Progenitor cell of endocrine pancreas (in vitro differentiated cells): ENCODE results near the gene GSPT1. TPM values are rescaled to one million over a fixed set of nuclear protein-coding genes. Genes with fewer than 3 reads are reported as not detected.

Source experiments
- DNase-seq: peaks from one replicate; pipeline ENCODE4 v3.0.0; 2021; ENCODE audit warnings: low spot score; ENCODE audit not compliant: unreplicated experiment
- H3K27ac Mint-ChIP-seq: 2 replicates; pipeline ENCODE4 v1.8.0; 2021; ENCODE audit warnings: mild to moderate bottlenecking, moderate library complexity, mixed read lengths
- H3K27me3 Mint-ChIP-seq: 2 replicates; pipeline ENCODE4 v1.8.0; 2021; ENCODE audit warnings: mixed read lengths
- H3K36me3 Mint-ChIP-seq: 2 replicates; pipeline ENCODE4 v1.8.0; 2022; ENCODE audit warnings: mixed read lengths; ENCODE audit not compliant: insufficient read depth
- H3K4me1 Mint-ChIP-seq: 2 replicates; pipeline ENCODE4 v1.8.0; 2021; ENCODE audit warnings: low read depth, mixed read lengths
- H3K4me3 Mint-ChIP-seq: 2 replicates; pipeline ENCODE4 v1.8.0; 2021; ENCODE audit warnings: low read depth, mild to moderate bottlenecking, moderate library complexity, mixed read lengths
- H3K9me3 Mint-ChIP-seq: 2 replicates; pipeline ENCODE4 v1.8.0; 2021; ENCODE audit warnings: low read depth, mixed read lengths
- CTCF ChIP-seq: fragments of 200-600 bp; sonication (generic); IDR thresholded peaks from one replicate; pipeline ENCODE4 v1.5.0; 2021; ENCODE audit warnings: antibody characterized with exemption, mild to moderate bottlenecking; ENCODE audit not compliant: unreplicated experiment
- total RNA-seq: library from RNA; stranded (reverse); gene quantifications from 2 replicates; pipeline ENCODE4 v1.2.1, GENCODE V29; 2021

The GSPT1 gene
- total RNA-seq, 1 donor from 2014 or later, result 89.9 TPM

GRCh38 chr16:11914210-11915113, 1.3 kb downstream of the GSPT1 start:
- no peaks in the 10 kb centered on the region for H3K27me3 Mint-ChIP-seq
- no peak for TF ChIP-seq CTCF
- DNase-seq, result no peak
- peak overlapping the region; percentile 96 for H3K27ac Mint-ChIP-seq
- no peaks in the 10 kb centered on the region for H3K9me3 Mint-ChIP-seq
- peaks cover 36% of the 10 kb centered on the region for H3K4me1 Mint-ChIP-seq
- H3K4me3 Mint-ChIP-seq, result peak overlapping the region; percentile 92
- peaks cover 3% of the 10 kb centered on the region for H3K36me3 Mint-ChIP-seq

- Mint-ChIP-seq H3K9me3 (no peaks in the 10 kb centered on the region), H3K4me3 (peak overlapping the region; percentile 92), H3K4me1 (peaks cover 36% of the 10 kb centered on the region), H3K36me3 (peaks cover 3% of the 10 kb centered on the region), H3K27ac (peak overlapping the region; percentile 96), H3K27me3 (no peaks in the 10 kb centered on the region)
- TF ChIP-seq CTCF, result no peak
- DNase-seq, result no peak
These were observed 2.2 kb downstream of the GSPT1 start for GRCh38 chr16:11913425-11914079.

- no peaks in the 10 kb centered on the region for H3K9me3 Mint-ChIP-seq
- no peak for TF ChIP-seq CTCF
- peak overlapping the region; percentile 7 for H3K27ac Mint-ChIP-seq
- no peaks in the 10 kb centered on the region for H3K27me3 Mint-ChIP-seq
- DNase-seq, result no peak
- H3K4me1 Mint-ChIP-seq, result peaks cover 28% of the 10 kb centered on the region
- H3K4me3 Mint-ChIP-seq, result no peak overlapping the region
- H3K36me3 Mint-ChIP-seq, result peaks cover 7% of the 10 kb centered on the region
These were observed 5.9 kb downstream of the GSPT1 start for GRCh38 chr16:11909653-11910545.

- H3K4me3 Mint-ChIP-seq, result no peak overlapping the region
- no peak overlapping the region for H3K27ac Mint-ChIP-seq
- DNase-seq, result no peak
- no peaks in the 10 kb centered on the region for H3K27me3 Mint-ChIP-seq
- H3K9me3 Mint-ChIP-seq, result no peaks in the 10 kb centered on the region
- H3K36me3 Mint-ChIP-seq, result peaks cover 6% of the 10 kb centered on the region
- TF ChIP-seq CTCF, result no peak
- peaks cover 8% of the 10 kb centered on the region for H3K4me1 Mint-ChIP-seq
These were observed 8.4 kb downstream of the GSPT1 start for GRCh38 chr16:11907160-11907970.
